K562 (cell line): ENCODE measurements around the gene ARID5B. TPM values are rescaled to one million over a fixed set of nuclear protein-coding genes. Genes with fewer than 3 reads are reported as not detected.

Source experiments
- ATAC-seq: fragments of 200-7000 bp; cut with Tn5 transposase; 3 replicates; pipeline ENCODE4 v1.9.1; 2020; ENCODE audit warnings: moderate library complexity
- BruUV-seq: library from RNA; stranded (reverse); fragments of 400-500 nt; replicated peaks from 2 replicates; lab custom pipeline; 2021; lab: Mats Ljungman, UMichigan
- CTCF ChIA-PET: fragments of 300-600 bp; formaldehyde crosslinking; extraction: SDS; loops from one replicate; lab custom pipeline; 2021; ENCODE audit warnings: low intra/inter-chr PET ratio; lab: Yijun Ruan, JAX
- POLR2A ChIA-PET: fragments of 300-600, 350-650 bp; sonication (Branson Sonifier 250); formaldehyde crosslinking; extraction: SDS; loops from one replicate; lab custom pipeline; 2021; ENCODE audit warnings: antibody characterized with exemption, inconsistent platforms; lab: Yijun Ruan, JAX
- DNase-seq, 4 experiments: peaks; one replicate each; pipeline versions ENCODE4 v3.0.0 to v3.0.0-alpha.2; 2011 to 2018; ENCODE audit warnings: low spot score in 3 of 4, mixed read lengths in 3 of 4; ENCODE audit errors: extremely low read depth in 1 of 4
- FAIRE-seq: peaks from 2 replicates; lab custom pipeline; 2011; peaks lifted over from hg19 to GRCh38; lab: Jason Lieb, UNC
- H2AFZ ChIP-seq: 2 replicates; pipeline ENCODE4 v1.6.0; 2011; ENCODE audit warnings: low read depth, low read length, control low read depth, inconsistent platforms
- H3K27ac ChIP-seq: fragments of 200-600 bp; 3 replicates; pipeline ENCODE4 v1.8.0; 2011; ENCODE audit warnings: low read depth, mild to moderate bottlenecking, control low read depth, inconsistent platforms, low read length, moderate library complexity, mixed read lengths; ENCODE audit errors: extremely low read depth
- H3K27me3 ChIP-seq, 2 experiments: fragments of 300-600 bp in 1 of 2; 2 replicates in 1 of 2; 3 replicates in 1 of 2; pipeline versions ENCODE4 v1.6.0 to v1.8.0; 2011; ENCODE audit warnings: inconsistent platforms in 2 of 2, low read length in 2 of 2, mild to moderate bottlenecking in 1 of 2, mixed read lengths in 1 of 2, moderate library complexity in 1 of 2; ENCODE audit not compliant: control insufficient read depth in 2 of 2, insufficient read depth in 2 of 2
- H3K36me3 ChIP-seq: fragments of 300-600 bp; 3 replicates; pipeline ENCODE4 v1.8.0; 2011; ENCODE audit warnings: mild to moderate bottlenecking, low read length, inconsistent platforms; ENCODE audit not compliant: control insufficient read depth, insufficient read depth
- H3K4me1 ChIP-seq, 2 experiments: fragments of 200-600 bp in 1 of 2; replicated peaks in 1 of 2; 2 replicates in 1 of 2; 3 replicates in 1 of 2; pipeline versions ENCODE4 v1.5.1 to v1.8.0; 2011; ENCODE audit warnings: inconsistent platforms in 2 of 2, low read length in 2 of 2, mild to moderate bottlenecking in 1 of 2, mixed read lengths in 1 of 2, moderate library complexity in 1 of 2; ENCODE audit not compliant: control insufficient read depth in 2 of 2, insufficient read depth in 2 of 2
- H3K4me2 ChIP-seq: 2 replicates; pipeline ENCODE4 v1.6.1; 2011; ENCODE audit warnings: low read length, control low read depth, inconsistent platforms, mixed read lengths; ENCODE audit not compliant: insufficient read depth
- H3K4me3 ChIP-seq: fragments of 200-600 bp; sonication (generic), shearing (Covaris generic); 2 replicates; pipeline ENCODE4 v1.5.1; 2016; ENCODE audit warnings: control low read depth, inconsistent platforms
- H3K79me2 ChIP-seq: fragments of 200-600 bp; 3 replicates; pipeline ENCODE4 v1.8.0; 2011; ENCODE audit warnings: low read length, inconsistent platforms; ENCODE audit not compliant: control insufficient read depth, insufficient read depth
- H3K9ac ChIP-seq, 2 experiments: 2 replicates each; pipeline versions ENCODE4 v1.6.0 to v1.6.1; 2011; ENCODE audit warnings: low read depth in 2 of 2, low read length in 2 of 2, control low read depth in 1 of 2, inconsistent platforms in 1 of 2, mild to moderate bottlenecking in 1 of 2, mixed read lengths in 1 of 2; ENCODE audit not compliant: insufficient read depth in 1 of 2
- H3K9me1 ChIP-seq: one replicate; pipeline ENCODE4 v1.6.0; 2011; ENCODE audit warnings: inconsistent platforms, mild to moderate bottlenecking, low read length, moderate library complexity; ENCODE audit not compliant: control insufficient read depth, insufficient read depth
- H3K9me3 ChIP-seq: replicated peaks from 2 replicates; pipeline ENCODE4 v1.5.1; 2011; ENCODE audit warnings: low read depth, low read length, inconsistent platforms; ENCODE audit not compliant: control insufficient read depth, insufficient read depth
- H4K20me1 ChIP-seq: replicated peaks from 2 replicates; pipeline ENCODE4 v1.6.1; 2011; ENCODE audit warnings: low read length, inconsistent platforms, mixed read lengths; ENCODE audit not compliant: control insufficient read depth, insufficient read depth
- C11orf30 ChIP-seq: fragments of 450-650 bp; IDR thresholded peaks from 2 replicates; pipeline ENCODE4 v1.6.1; 2016; ENCODE audit warnings: low read depth, mild to moderate bottlenecking
- CC2D1A ChIP-seq: fragments of 450-650 bp; IDR thresholded peaks from 2 replicates; pipeline ENCODE4 v1.6.1; 2017; ENCODE audit warnings: mild to moderate bottlenecking
- E2F4 ChIP-seq: sonication (generic); formaldehyde crosslinking; IDR thresholded peaks from 2 replicates; pipeline ENCODE4 v1.8.0; 2022; ENCODE audit warnings: mild to moderate bottlenecking, low read depth, missing genetic modification reagents
- NCOR1 ChIP-seq: fragments of 450-650 bp; IDR thresholded peaks from 2 replicates; pipeline ENCODE4 v1.6.1; 2016; ENCODE audit warnings: mild to moderate bottlenecking, moderate library complexity
- POLR2G ChIP-seq: fragments of 200-400 bp; formaldehyde crosslinking; IDR thresholded peaks from 2 replicates; pipeline ENCODE4 v1.6.1; 2017; ENCODE audit warnings: low read depth, mild to moderate bottlenecking, antibody characterized with exemption, low read length, moderate library complexity
- RFX5 ChIP-seq: IDR thresholded peaks from 2 replicates; pipeline ENCODE4 v1.6.1; 2011; ENCODE audit warnings: low read depth, mild to moderate bottlenecking, improper control_type of control experiment, low read length
- ZC3H4 ChIP-seq: sonication (generic); formaldehyde crosslinking; IDR thresholded peaks from 2 replicates; pipeline ENCODE4 v1.9.0; 2021; ENCODE audit warnings: missing genetic modification reagents, borderline replicate concordance
- ZNF407 ChIP-seq: fragments of 450-650 bp; IDR thresholded peaks from 2 replicates; pipeline ENCODE4 v1.6.1; 2016; ENCODE audit warnings: low read depth
- ZNF584 ChIP-seq: fragments of 200-800 bp; sonication (Bioruptor generic); IDR thresholded peaks from 2 replicates; pipeline ENCODE4 v1.6.1; 2016; ENCODE audit warnings: low read depth, mild to moderate bottlenecking, missing genetic modification characterization, missing compliant biosample characterization
- WGBS: fragments of 100-300 bp; shearing (Covaris generic); methylation state at CpG from one replicate; pipeline ENCODE4 v1.1.6; 2016; ENCODE audit warnings: low coverage, mixed read lengths; ENCODE audit not compliant: insufficient coverage; ENCODE audit errors: missing lambda C conversion rate; 5-methylcytosine and 5-hydroxymethylcytosine counted together
- in situ Hi-C: fragments of 300-500 bp; cut with MboI; formaldehyde crosslinking; loops from 4 replicates; pipeline ENCODE4 v1.15.0; 2018; ENCODE audit warnings: inconsistent platforms, mixed read lengths
- intact Hi-C: fragments of 100-400 bp; cut with micrococcal nuclease; formaldehyde crosslinking; loops from 2 replicates; pipeline ENCODE4 v1.14.2; 2022
- polyA plus RNA-seq, 8 experiments: library from polyadenylated mRNA; depleted of rRNA in 4 of 8; stranded (reverse) in 5 of 8; unstranded in 3 of 8; fragments of >200 nt; fragmentation: Nextera tagmentation in 2 of 8; fragmentation: Illumina TruSeq in 1 of 8; extraction: Ambion mirVana in 2 of 8; extraction: Trizol in 1 of 8; gene quantifications; 2 replicates each; pipeline versions ENCODE4 v1.2.1 to v1.2.3, GENCODE V29; 2011 to 2014; ENCODE audit warnings: inconsistent platforms in 1 of 8, missing spikeins in 1 of 8
- total RNA-seq, 7 experiments: library from RNA; depleted of rRNA in 6 of 7; stranded (reverse); fragments of >200 nt in 6 of 7; fragmentation: Illumina TruSeq in 2 of 7; extraction: Trizol in 2 of 7; gene quantifications; 2 replicates each; pipeline versions ENCODE4 v1.2.1 to v1.2.3, GENCODE V29; 2011 to 2021; ENCODE audit warnings: low replicate concordance in 1 of 7

Gene ARID5B
- total and polyA plus RNA-seq, 9 of the 15 experiments (the other 6 are each of a cell fraction or from before 2014, with no cell fraction given), result 0.48 to 1.6 (median 0.80) TPM

DNA sequence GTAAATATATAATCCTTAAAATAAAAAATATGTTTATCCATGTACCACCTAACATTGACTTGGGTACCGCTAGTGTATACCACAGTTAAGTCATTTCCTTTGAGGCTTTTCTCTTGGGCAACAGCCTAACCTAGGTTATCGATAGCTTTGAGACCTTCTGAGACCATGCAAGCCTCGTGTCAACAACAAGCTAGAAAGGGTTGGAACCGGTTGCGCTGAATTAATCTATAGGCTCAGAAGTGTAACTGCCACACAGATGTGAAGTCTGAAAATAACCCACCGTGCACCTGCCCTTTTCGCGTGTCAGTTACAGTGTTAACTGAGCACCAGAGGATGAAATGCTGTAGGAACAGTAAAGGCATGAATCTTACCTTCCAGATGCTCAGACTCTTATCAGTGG lies 59.8 kb downstream of the ARID5B start:
- no peak for FAIRE-seq

More for the DNA sequence above, 59.8 kb downstream of the ARID5B start:
- Histone ChIP-seq H3K9me1 (peaks cover 3% of the 10 kb centered on the region), H3K27ac (no peak overlapping the region), H3K79me2 (no peaks in the 10 kb centered on the region), H4K20me1 (no peaks in the 10 kb centered on the region), H3K27me3 (no peaks in the 10 kb centered on the region; a peak in 2 of 5 replicates), H3K9ac (no peak overlapping the region), H3K36me3 (no peaks in the 10 kb centered on the region), H3K4me3 (no peak overlapping the region), H2AFZ (no peak overlapping the region), H3K4me2 (no peak overlapping the region), H3K9me3 (no peaks in the 10 kb centered on the region), H3K4me1 (no peaks in the 10 kb centered on the region)
- no peak for TF ChIP-seq CC2D1A
- TF ChIP-seq POLR2G, result no peak
- no peak for TF ChIP-seq RFX5
- no peak for TF ChIP-seq ZNF584 (CRISPR knock-in tag)
- no peak for TF ChIP-seq E2F4 (CRISPR knock-in tag)
- TF ChIP-seq NCOR1, result no peak
- no peak for TF ChIP-seq C11orf30
- no peak for TF ChIP-seq ZNF407
- no peak for TF ChIP-seq ZC3H4 (CRISPR knock-in tag)
- intact Hi-C loops (no loop called here), in situ Hi-C loops (no loop called here)
- CTCF ChIA-PET, result no interaction called here
- POLR2A ChIA-PET, result interaction anchor here (0.6 kb wide), 1 partner anchor 37 kb away, joined by 3 read pairs; no protein-coding TSS in a partner anchor
- DNase-seq (no peak), ATAC-seq (no peak)
- BruUV-seq, result no TSS peak
- WGBS, result 40% methylated on average over 8 of the region's 8 CpGs
